ENCODE data around the gene MYO1A. TPM values are rescaled to one million over a fixed set of nuclear protein-coding genes. Genes with fewer than 3 reads are reported as not detected.

MYO1A gene
- total and polyA plus RNA-seq, 2 of the 13 experiments (the other 11 are each of a cell fraction or from before 2014, with no cell fraction given), result 5.3 to 6.0 TPM

DNA sequence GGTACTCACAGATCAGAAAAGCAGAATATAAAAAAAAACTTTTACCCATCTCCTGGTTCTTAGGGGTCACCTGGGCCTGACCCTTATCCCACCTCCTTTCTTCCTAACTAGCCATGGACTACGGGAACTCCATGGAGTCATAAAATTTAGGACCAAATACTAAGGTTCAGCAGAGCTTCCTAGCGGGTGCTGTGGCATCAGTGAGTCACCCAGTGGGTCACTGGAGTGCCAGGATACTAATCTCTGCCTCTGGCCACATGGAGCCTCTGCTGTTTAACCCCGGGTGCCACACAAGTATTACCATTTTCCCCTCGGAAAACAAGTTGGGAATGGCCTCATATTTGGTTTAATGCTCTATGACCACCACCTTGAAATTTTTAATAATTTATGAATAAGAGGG lies 50.5 kb downstream of the MYO1A start:
- TF ChIP-seq, protein P1, sequence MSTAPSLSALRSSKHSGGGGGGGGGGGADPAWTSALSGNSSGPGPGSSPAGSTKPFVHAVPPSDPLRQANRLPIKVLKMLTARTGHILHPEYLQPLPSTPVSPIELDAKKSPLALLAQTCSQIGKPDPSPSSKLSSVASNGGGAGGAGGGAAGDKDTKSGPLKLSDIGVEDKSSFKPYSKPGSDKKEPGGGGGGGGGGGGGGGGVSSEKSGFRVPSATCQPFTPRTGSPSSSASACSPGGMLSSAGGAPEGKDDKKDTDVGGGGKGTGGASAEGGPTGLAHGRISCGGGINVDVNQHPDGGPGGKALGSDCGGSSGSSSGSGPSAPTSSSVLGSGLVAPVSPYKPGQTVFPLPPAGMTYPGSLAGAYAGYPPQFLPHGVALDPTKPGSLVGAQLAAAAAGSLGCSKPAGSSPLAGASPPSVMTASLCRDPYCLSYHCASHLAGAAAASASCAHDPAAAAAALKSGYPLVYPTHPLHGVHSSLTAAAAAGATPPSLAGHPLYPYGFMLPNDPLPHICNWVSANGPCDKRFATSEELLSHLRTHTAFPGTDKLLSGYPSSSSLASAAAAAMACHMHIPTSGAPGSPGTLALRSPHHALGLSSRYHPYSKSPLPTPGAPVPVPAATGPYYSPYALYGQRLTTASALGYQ (CRISPR knock-in tag; IDR thresholded peaks at IDR 0.05), result no peak
- no peak for TF ChIP-seq ZNF335 (CRISPR knock-in tag; IDR thresholded peaks at IDR 0.05)
- TF ChIP-seq LCORL (IDR thresholded peaks at IDR 0.05), result no peak
- no peak for TF ChIP-seq LCORL (CRISPR knock-in tag; IDR thresholded peaks at IDR 0.05)
- TF ChIP-seq SRSF1 (optimal IDR thresholded peaks at IDR 0.05; ENCODE audit: low read depth, low read length), result no peak
- TF ChIP-seq, protein P2, sequence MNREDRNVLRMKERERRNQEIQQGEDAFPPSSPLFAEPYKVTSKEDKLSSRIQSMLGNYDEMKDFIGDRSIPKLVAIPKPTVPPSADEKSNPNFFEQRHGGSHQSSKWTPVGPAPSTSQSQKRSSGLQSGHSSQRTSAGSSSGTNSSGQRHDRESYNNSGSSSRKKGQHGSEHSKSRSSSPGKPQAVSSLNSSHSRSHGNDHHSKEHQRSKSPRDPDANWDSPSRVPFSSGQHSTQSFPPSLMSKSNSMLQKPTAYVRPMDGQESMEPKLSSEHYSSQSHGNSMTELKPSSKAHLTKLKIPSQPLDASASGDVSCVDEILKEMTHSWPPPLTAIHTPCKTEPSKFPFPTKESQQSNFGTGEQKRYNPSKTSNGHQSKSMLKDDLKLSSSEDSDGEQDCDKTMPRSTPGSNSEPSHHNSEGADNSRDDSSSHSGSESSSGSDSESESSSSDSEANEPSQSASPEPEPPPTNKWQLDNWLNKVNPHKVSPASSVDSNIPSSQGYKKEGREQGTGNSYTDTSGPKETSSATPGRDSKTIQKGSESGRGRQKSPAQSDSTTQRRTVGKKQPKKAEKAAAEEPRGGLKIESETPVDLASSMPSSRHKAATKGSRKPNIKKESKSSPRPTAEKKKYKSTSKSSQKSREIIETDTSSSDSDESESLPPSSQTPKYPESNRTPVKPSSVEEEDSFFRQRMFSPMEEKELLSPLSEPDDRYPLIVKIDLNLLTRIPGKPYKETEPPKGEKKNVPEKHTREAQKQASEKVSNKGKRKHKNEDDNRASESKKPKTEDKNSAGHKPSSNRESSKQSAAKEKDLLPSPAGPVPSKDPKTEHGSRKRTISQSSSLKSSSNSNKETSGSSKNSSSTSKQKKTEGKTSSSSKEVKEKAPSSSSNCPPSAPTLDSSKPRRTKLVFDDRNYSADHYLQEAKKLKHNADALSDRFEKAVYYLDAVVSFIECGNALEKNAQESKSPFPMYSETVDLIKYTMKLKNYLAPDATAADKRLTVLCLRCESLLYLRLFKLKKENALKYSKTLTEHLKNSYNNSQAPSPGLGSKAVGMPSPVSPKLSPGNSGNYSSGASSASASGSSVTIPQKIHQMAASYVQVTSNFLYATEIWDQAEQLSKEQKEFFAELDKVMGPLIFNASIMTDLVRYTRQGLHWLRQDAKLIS (CRISPR knock-in tag; IDR thresholded peaks at IDR 0.05), result no peak
- TF ChIP-seq RFX3 (CRISPR knock-in tag; IDR thresholded peaks at IDR 0.05), result no peak
- no peak for TF ChIP-seq SMARCE1 (IDR thresholded peaks at IDR 0.05; ENCODE audit: borderline replicate concordance)
- no peak for TF ChIP-seq SRF (IDR thresholded peaks at IDR 0.05; ENCODE audit: low read depth, low read length)
- no peak for TF ChIP-seq ZNF263 (CRISPR knock-in tag; IDR thresholded peaks at IDR 0.05)
- no peak for TF ChIP-seq THAP11 (CRISPR knock-in tag; IDR thresholded peaks at IDR 0.05)
- Histone ChIP-seq H2AFZ (ENCODE audit: low read length) (no peak overlapping the region), H3K4me1 (ENCODE audit: insufficient read depth, low read length) (peaks cover 17% of the 10 kb centered on the region), H3K9ac (ENCODE audit: insufficient read depth, low read depth, low read length) (no peak overlapping the region), H3K79me2 (ENCODE audit: insufficient read depth, low read length) (peaks cover 4% of the 10 kb centered on the region), H3K4me3 (replicated peaks in 1 of 3; ENCODE audit: insufficient read depth in 1 of 3, low read depth in 2 of 3, low read length in 3 of 3) (no peak overlapping the region), H3K27me3 (ENCODE audit: control insufficient read depth in 1 of 2, insufficient read depth in 2 of 2, low read length in 2 of 2) (no peaks in the 10 kb centered on the region; a peak in 1 of 5 replicates), H3K4me2 (ENCODE audit: low read depth, low read length) (no peak overlapping the region), H3K9me3 (ENCODE audit: low read length) (no peaks in the 10 kb centered on the region), H4K20me1 (ENCODE audit: insufficient read depth, low read length) (peaks cover 4% of the 10 kb centered on the region), H3K36me3 (replicated peaks in 1 of 2; ENCODE audit: control insufficient read depth in 1 of 2, insufficient read depth in 2 of 2, low read length in 2 of 2) (peaks cover 10 to 31% of the 10 kb centered on the region in 2 experiments), H3K27ac (ENCODE audit: extremely low read length, insufficient read depth, low read length) (no peak overlapping the region)
- WGBS (ENCODE audit: low lambda C conversion rate), result 95% methylated on average over 4 of the region's 4 CpGs
- DNase-seq (ENCODE audit: low spot score), result no peak
- in situ Hi-C loops (cut with HindIII; ENCODE audit: extremely low pct_ligation_motif_present, low pct_unique_long_range_greater_than_20kb) (no loop called here), intact Hi-C loops (cut with micrococcal nuclease; ENCODE audit: unreplicated experiment) (no loop called here)
- POLR2A ChIA-PET, result no interaction called here
- FAIRE-seq, result no peak
- ATAC-seq, result no peak
- CTCF ChIA-PET (ENCODE audit: low intra/inter-chr PET ratio, low total read pairs), result no interaction called here
- no TSS peak for BruUV-seq (replicated peaks)

Measured in HepG2 (cell line).